PC-3 (cell line): ENCODE data around the gene SFRP5.

Experiments
- CTCF ChIP-seq: fragments of 300-600 bp; sonication (generic); conservative IDR thresholded peaks from 2 replicates; pipeline ENCODE4 v1.5.1; 2017; ENCODE audit warnings: antibody characterized with exemption, low read depth, mild to moderate bottlenecking, low read length
- EZH2 ChIP-seq: fragments of 300-600 bp; sonication (generic); IDR thresholded peaks from one replicate; pipeline ENCODE4 v1.6.1; 2017; ENCODE audit warnings: antibody characterized with exemption, mild to moderate bottlenecking, low read length; ENCODE audit not compliant: unreplicated experiment
- EZH2phosphoT487 ChIP-seq: fragments of 300-600 bp; sonication (generic); IDR thresholded peaks from 2 replicates; pipeline ENCODE4 v1.6.1; 2018; ENCODE audit warnings: mild to moderate bottlenecking, antibody characterized with exemption, low read length, borderline replicate concordance

GRCh38 chr10:97771055-97771891, 526 bp downstream of the SFRP5 start:
- TF ChIP-seq CTCF = no peak
- no peak for TF ChIP-seq EZH2
- no peak for TF ChIP-seq EZH2phosphoT487
